Loucy (cell line): ENCODE measurements around the gene ASB16.

Experiments used
- H2AFZ ChIP-seq: fragments of 200-600 bp; sonication (generic); 2 replicates; pipeline ENCODE4 v1.6.0; 2016; ENCODE audit warnings: antibody characterized with exemption, mild to moderate bottlenecking, low read length, moderate library complexity
- H3F3A ChIP-seq: fragments of 200-600 bp; 2 replicates; pipeline ENCODE4 v1.6.0; 2016; ENCODE audit warnings: antibody characterized with exemption, low read depth, mild to moderate bottlenecking
- H3K27me3 ChIP-seq: fragments of 200-600 bp; sonication (generic); 2 replicates; pipeline ENCODE4 v1.6.1; 2014; ENCODE audit warnings: low read length, mild to moderate bottlenecking; ENCODE audit not compliant: insufficient read depth, poor library complexity, severe bottlenecking
- H3K36me3 ChIP-seq: fragments of 200-600 bp; sonication (generic); 2 replicates; pipeline ENCODE4 v1.6.1; 2016; ENCODE audit warnings: low read length; ENCODE audit not compliant: insufficient read depth
- H3K4me1 ChIP-seq: fragments of 200-600 bp; sonication (generic); 2 replicates; pipeline ENCODE4 v1.5.1; 2014; ENCODE audit warnings: low read length, mild to moderate bottlenecking; ENCODE audit not compliant: insufficient read depth, poor library complexity, severe bottlenecking
- H3K4me2 ChIP-seq: fragments of 200-600 bp; sonication (generic); 2 replicates; pipeline ENCODE4 v1.6.0; 2014; ENCODE audit warnings: antibody characterized with exemption, low read length, low read depth, mild to moderate bottlenecking; ENCODE audit not compliant: poor library complexity, severe bottlenecking
- H3K4me3 ChIP-seq: fragments of 200-600 bp; sonication (generic); 2 replicates; pipeline ENCODE4 v1.5.1; 2014; ENCODE audit warnings: low read length, mild to moderate bottlenecking, mixed read lengths; ENCODE audit not compliant: poor library complexity, severe bottlenecking
- H3K79me2 ChIP-seq: fragments of 200-600 bp; sonication (generic); 2 replicates; pipeline ENCODE4 v1.6.1; 2014; ENCODE audit warnings: low read length; ENCODE audit not compliant: insufficient read depth
- H3K9ac ChIP-seq: fragments of 200-600 bp; sonication (generic); 2 replicates; pipeline ENCODE4 v1.6.0; 2014; ENCODE audit warnings: mild to moderate bottlenecking, low read depth, low read length, moderate library complexity; ENCODE audit not compliant: poor library complexity, severe bottlenecking
- H3K9me2 ChIP-seq: fragments of 200-600 bp; sonication (generic); replicated peaks from 2 replicates; pipeline ENCODE4 v1.6.1; 2016; ENCODE audit warnings: low read depth, low read length, mixed read lengths
- H3K9me3 ChIP-seq: fragments of 200-600 bp; sonication (generic); 2 replicates; pipeline ENCODE4 v1.6.1; 2014; ENCODE audit warnings: mild to moderate bottlenecking, antibody characterized with exemption, low read length, low read depth; ENCODE audit not compliant: insufficient read depth
- H4K20me1 ChIP-seq: fragments of 200-600 bp; sonication (generic); 2 replicates; pipeline ENCODE4 v1.6.0; 2014; ENCODE audit warnings: antibody characterized with exemption, low read length, mild to moderate bottlenecking; ENCODE audit not compliant: insufficient read depth, poor library complexity, severe bottlenecking
- EZH2phosphoT487 ChIP-seq: fragments of 200-600 bp; IDR thresholded peaks from 2 replicates; pipeline ENCODE4 v1.6.1; 2018; ENCODE audit warnings: antibody characterized with exemption, mild to moderate bottlenecking, moderate library complexity, borderline replicate concordance
- TF ChIP-seq, protein P1 (sequence below): fragments of 200-600 bp; sonication (generic); conservative IDR thresholded peaks from 2 replicates; pipeline ENCODE4 v1.5.1; 2014; ENCODE audit warnings: mild to moderate bottlenecking, antibody characterized with exemption, low read length

Gene ASB16

DNA sequence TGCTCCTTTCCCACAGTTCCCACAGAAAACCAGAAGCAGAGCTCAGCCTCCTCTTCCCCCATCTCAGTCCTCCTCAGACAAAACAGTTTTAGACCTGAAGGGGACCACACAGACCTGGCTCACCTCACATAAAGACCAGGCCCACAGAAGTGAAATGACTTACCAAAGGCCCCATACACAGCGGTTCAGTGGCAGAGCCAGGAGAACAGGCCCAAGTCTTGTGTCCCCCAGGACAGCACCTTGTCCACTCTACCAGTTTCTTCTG, 43.7 kb downstream of the ASB16 start:
- Histone ChIP-seq H2AFZ (no peak overlapping the region), H4K20me1 (peaks cover 41% of the 10 kb centered on the region), H3K9me3 (no peaks in the 10 kb centered on the region), H3K4me1 (peaks cover 28% of the 10 kb centered on the region), H3K9ac (no peak overlapping the region), H3K79me2 (peaks cover 49% of the 10 kb centered on the region), H3K9me2 (no peaks in the 10 kb centered on the region), H3K36me3 (peaks cover 65% of the 10 kb centered on the region; the same call in 1 of the 2 replicates), H3K27me3 (no peaks in the 10 kb centered on the region), H3K4me3 (no peak overlapping the region), H3K4me2 (no peak overlapping the region), H3F3A (no peaks in the 10 kb centered on the region)
- TF ChIP-seq, protein P1, sequence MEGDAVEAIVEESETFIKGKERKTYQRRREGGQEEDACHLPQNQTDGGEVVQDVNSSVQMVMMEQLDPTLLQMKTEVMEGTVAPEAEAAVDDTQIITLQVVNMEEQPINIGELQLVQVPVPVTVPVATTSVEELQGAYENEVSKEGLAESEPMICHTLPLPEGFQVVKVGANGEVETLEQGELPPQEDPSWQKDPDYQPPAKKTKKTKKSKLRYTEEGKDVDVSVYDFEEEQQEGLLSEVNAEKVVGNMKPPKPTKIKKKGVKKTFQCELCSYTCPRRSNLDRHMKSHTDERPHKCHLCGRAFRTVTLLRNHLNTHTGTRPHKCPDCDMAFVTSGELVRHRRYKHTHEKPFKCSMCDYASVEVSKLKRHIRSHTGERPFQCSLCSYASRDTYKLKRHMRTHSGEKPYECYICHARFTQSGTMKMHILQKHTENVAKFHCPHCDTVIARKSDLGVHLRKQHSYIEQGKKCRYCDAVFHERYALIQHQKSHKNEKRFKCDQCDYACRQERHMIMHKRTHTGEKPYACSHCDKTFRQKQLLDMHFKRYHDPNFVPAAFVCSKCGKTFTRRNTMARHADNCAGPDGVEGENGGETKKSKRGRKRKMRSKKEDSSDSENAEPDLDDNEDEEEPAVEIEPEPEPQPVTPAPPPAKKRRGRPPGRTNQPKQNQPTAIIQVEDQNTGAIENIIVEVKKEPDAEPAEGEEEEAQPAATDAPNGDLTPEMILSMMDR: no peak
- TF ChIP-seq EZH2phosphoT487: no peak

DNA sequence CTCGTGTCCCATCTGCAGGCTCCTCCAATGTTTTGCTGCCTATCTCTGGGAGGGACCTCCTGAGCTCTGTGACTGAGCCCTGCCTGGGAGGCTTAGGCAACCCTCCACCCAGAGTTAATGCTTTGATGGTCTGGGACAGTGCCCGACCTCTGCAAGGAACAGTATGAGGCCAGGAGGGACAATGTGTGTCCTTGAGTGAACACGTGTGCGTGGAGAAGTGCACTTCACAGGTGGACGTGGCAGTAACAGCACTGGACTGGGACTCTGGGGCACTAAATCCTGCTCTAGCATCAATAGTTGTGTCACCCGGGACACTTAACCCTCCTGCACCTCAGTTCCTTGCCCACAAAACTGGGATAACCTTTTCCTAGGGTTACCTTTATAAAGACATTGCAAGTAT, 44.4 kb downstream of the ASB16 start:
- H4K20me1 ChIP-seq: peaks cover 41% of the 10 kb centered on the region
- H3K27me3 ChIP-seq: no peaks in the 10 kb centered on the region
- H3K9ac ChIP-seq: no peak overlapping the region
- TF ChIP-seq, protein P1: no peak
- no peak for TF ChIP-seq EZH2phosphoT487
- H3K4me2 ChIP-seq: no peak overlapping the region
- H3K9me2 ChIP-seq: no peaks in the 10 kb centered on the region
- H3K4me1 ChIP-seq: peaks cover 28% of the 10 kb centered on the region
- H3K4me3 ChIP-seq: no peak overlapping the region
- H2AFZ ChIP-seq: no peak overlapping the region
- H3K79me2 ChIP-seq: peaks cover 49% of the 10 kb centered on the region
- H3K36me3 ChIP-seq: peaks cover 58% of the 10 kb centered on the region; the same call in 1 of the 2 replicates
- H3F3A ChIP-seq: no peaks in the 10 kb centered on the region
- H3K9me3 ChIP-seq: no peaks in the 10 kb centered on the region

DNA sequence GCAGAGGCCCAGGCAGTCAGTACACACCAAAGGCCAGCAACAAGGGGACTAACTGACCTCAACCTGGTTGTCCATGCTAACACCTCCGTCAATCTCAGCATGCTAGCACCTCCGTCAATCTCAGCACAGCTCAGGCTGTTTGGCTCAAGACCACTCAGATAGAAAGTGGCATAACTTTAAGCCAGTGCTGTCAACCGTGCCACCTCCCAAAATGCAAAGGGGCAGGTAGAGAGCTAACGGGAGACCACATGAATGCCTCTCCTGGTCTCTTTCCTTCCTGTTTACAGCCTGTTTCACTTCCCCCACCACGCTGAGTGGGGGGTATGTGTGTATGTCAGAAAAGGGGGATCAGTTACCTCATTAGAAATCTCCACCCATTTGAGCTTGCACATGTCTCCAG, 45.7 kb downstream of the ASB16 start:
- peaks cover 59% of the 10 kb centered on the region for H3K79me2 ChIP-seq

More for the DNA sequence above, 45.7 kb downstream of the ASB16 start:
- Histone ChIP-seq H3K36me3 (peaks cover 48% of the 10 kb centered on the region; the same call in 1 of the 2 replicates), H3K9me3 (no peaks in the 10 kb centered on the region), H3F3A (no peaks in the 10 kb centered on the region), H3K4me2 (peak overlapping the region; percentile 92), H3K4me1 (peaks cover 28% of the 10 kb centered on the region), H3K9ac (peak overlapping the region; percentile 98), H3K4me3 (peak overlapping the region; percentile 100), H2AFZ (no peak overlapping the region), H3K9me2 (no peaks in the 10 kb centered on the region), H4K20me1 (peaks cover 41% of the 10 kb centered on the region), H3K27me3 (peaks cover 5% of the 10 kb centered on the region)
- TF ChIP-seq, protein P1: no peak
- no peak for TF ChIP-seq EZH2phosphoT487
